Endothelial cell of umbilical vein (primary cell): Measurements from ENCODE around the gene MUC20.
"Not testable (repeated sequence)": the region's sequence is repeated elsewhere in the genome, so short reads cannot be mapped to it uniquely, and the experiment has no call there.

ENCODE experiments used
- EZH2 ChIP-seq: IDR thresholded peaks from 2 replicates; pipeline ENCODE4 v1.6.1; 2012; ENCODE audit warnings: borderline replicate concordance, low read depth, mild to moderate bottlenecking, moderate library complexity, low read length, inconsistent platforms; ENCODE audit not compliant: severe bottlenecking
- GATA2 ChIP-seq: IDR thresholded peaks from 2 replicates; pipeline ENCODE4 v1.7.0; 2011; ENCODE audit warnings: low read depth, mild to moderate bottlenecking, moderate library complexity, mixed read lengths, low read length; ENCODE audit not compliant: insufficient read length, insufficient read depth
- JUN ChIP-seq: IDR thresholded peaks from 2 replicates; pipeline ENCODE4 v1.6.1; 2011; ENCODE audit warnings: borderline replicate concordance, low read depth; ENCODE audit not compliant: insufficient read length, insufficient read depth
- MYC ChIP-seq: IDR thresholded peaks from one replicate; pipeline ENCODE4 v1.6.1; 2011; ENCODE audit warnings: mild to moderate bottlenecking, low read depth, low read length
- POLR2A ChIP-seq: IDR thresholded peaks from 2 replicates; pipeline ENCODE4 v1.6.1; 2012; ENCODE audit warnings: low read depth, mild to moderate bottlenecking, control low read depth, low read length
- POLR2AphosphoS5 ChIP-seq: IDR thresholded peaks from 2 replicates; pipeline ENCODE4 v1.6.1; 2012; ENCODE audit warnings: low read depth, mild to moderate bottlenecking, control low read depth, low read length, moderate library complexity; ENCODE audit not compliant: insufficient read depth
- TF ChIP-seq, protein P1 (sequence below), 2 donors: IDR thresholded peaks; 1 replicate in 1 of 2; 2 replicates in 1 of 2; pipeline ENCODE4 v1.5.1; 2011; ENCODE audit warnings: low read length in 2 of 2, mild to moderate bottlenecking in 2 of 2, moderate library complexity in 2 of 2, control low read depth in 1 of 2, inconsistent platforms in 1 of 2, low read depth in 1 of 2; ENCODE audit not compliant: insufficient read depth in 1 of 2; ENCODE audit errors: extremely low read depth in 1 of 2

DNA sequence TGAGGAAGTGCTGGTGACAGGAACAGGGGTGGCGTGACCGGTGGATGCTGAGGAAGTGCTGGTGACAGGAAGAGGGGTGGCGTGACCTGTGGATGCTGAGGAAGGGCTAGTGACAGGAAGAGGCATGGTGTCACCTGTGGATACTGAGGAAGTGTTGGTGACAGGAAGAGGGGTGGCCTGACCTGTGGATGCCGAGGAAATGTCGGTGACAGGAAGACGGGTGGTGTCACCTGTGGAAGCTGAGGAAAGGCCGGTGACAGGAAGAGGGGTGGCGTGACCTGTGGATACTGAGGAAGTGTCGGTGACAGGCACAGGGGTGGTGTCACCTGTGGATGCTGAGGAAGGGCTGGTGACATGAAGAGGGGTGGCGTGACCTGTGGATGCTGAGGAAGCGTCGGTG, 60.5 kb downstream of the MUC20 start:
- TF ChIP-seq POLR2A, EZH2, POLR2AphosphoS5, GATA2, MYC, JUN: not testable (repeated sequence)
- TF ChIP-seq, protein P1, sequence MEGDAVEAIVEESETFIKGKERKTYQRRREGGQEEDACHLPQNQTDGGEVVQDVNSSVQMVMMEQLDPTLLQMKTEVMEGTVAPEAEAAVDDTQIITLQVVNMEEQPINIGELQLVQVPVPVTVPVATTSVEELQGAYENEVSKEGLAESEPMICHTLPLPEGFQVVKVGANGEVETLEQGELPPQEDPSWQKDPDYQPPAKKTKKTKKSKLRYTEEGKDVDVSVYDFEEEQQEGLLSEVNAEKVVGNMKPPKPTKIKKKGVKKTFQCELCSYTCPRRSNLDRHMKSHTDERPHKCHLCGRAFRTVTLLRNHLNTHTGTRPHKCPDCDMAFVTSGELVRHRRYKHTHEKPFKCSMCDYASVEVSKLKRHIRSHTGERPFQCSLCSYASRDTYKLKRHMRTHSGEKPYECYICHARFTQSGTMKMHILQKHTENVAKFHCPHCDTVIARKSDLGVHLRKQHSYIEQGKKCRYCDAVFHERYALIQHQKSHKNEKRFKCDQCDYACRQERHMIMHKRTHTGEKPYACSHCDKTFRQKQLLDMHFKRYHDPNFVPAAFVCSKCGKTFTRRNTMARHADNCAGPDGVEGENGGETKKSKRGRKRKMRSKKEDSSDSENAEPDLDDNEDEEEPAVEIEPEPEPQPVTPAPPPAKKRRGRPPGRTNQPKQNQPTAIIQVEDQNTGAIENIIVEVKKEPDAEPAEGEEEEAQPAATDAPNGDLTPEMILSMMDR (IDR thresholded peaks at IDR 0.05; ENCODE audit: extremely low read depth in 1 of 2, insufficient read depth in 1 of 2, low read depth in 1 of 2, low read length in 2 of 2) = not testable (repeated sequence)
